HG02623 (cell line): Measurements from ENCODE around the gene TMEM233.
"Not testable (repeated sequence)": the region's sequence is repeated elsewhere in the genome, so short reads cannot be mapped to it uniquely, and the experiment has no call there.

ENCODE experiments used
- ATAC-seq: cut with Tn5 transposase; IDR thresholded peaks from one replicate; pipeline ENCODE4 v1.9.1; 2021; ENCODE audit warnings: moderate library complexity; ENCODE audit not compliant: unreplicated experiment

The TMEM233 gene

GRCh38 chr12:119657001-119657400 lies 63.4 kb downstream of the TMEM233 start:
- ATAC-seq = not testable (repeated sequence)

- ATAC-seq = not testable (repeated sequence)
These were observed 64.6 kb downstream of the TMEM233 start for GRCh38 chr12:119658166-119658565.

GRCh38 chr12:119659289-119659897 lies 65.8 kb downstream of the TMEM233 start:
- no peak for ATAC-seq

GRCh38 chr12:119660076-119660475 lies 66.5 kb downstream of the TMEM233 start:
- no peak for ATAC-seq

GRCh38 chr12:119661882-119662281 lies 68.3 kb downstream of the TMEM233 start:
- no peak for ATAC-seq

- no peak for ATAC-seq
These were observed 71.1 kb downstream of the TMEM233 start for GRCh38 chr12:119664642-119665041.

- ATAC-seq = no peak
These were observed 71.8 kb downstream of the TMEM233 start for GRCh38 chr12:119665164-119665929.

GRCh38 chr12:119666226-119666795 lies 72.7 kb downstream of the TMEM233 start:
- no peak for ATAC-seq

- no peak for ATAC-seq
These were observed 73.5 kb downstream of the TMEM233 start for GRCh38 chr12:119666900-119667576.

- peak; percentile 94 for ATAC-seq
These were observed 74.2 kb downstream of the TMEM233 start, which contains the start of gene PRKAB1 for GRCh38 chr12:119667577-119668323. TSS of gene PRKAB1 (plus strand) at chr12:119668133. CDS start at chr12:119668245, 112 bp downstream.

- no peak for ATAC-seq
These were observed 74.8 kb downstream of the TMEM233 start for GRCh38 chr12:119668324-119668841.

- no peak for ATAC-seq
These were observed 76.3 kb downstream of the TMEM233 start for GRCh38 chr12:119669744-119670472.

GRCh38 chr12:119671070-119671469 lies 77.5 kb downstream of the TMEM233 start:
- ATAC-seq = no peak

- ATAC-seq = no peak
These were observed 78.6 kb downstream of the TMEM233 start for GRCh38 chr12:119672194-119672593.

- ATAC-seq = no peak
These were observed 80.1 kb downstream of the TMEM233 start for GRCh38 chr12:119673634-119674033.

GRCh38 chr12:119674560-119674959 lies 81.0 kb downstream of the TMEM233 start:
- no peak for ATAC-seq

- ATAC-seq = no peak
These were observed 82.4 kb downstream of the TMEM233 start for GRCh38 chr12:119676022-119676421.

GRCh38 chr12:119676573-119676972 lies 83.0 kb downstream of the TMEM233 start:
- ATAC-seq = no peak

- ATAC-seq = no peak
These were observed 84.9 kb downstream of the TMEM233 start for GRCh38 chr12:119678459-119678858.

- ATAC-seq = no peak
These were observed 85.5 kb downstream of the TMEM233 start for GRCh38 chr12:119679081-119679480.
